GM21825 (cell line): ENCODE results near the gene HS6ST3.

Experiments
- ATAC-seq: cut with Tn5 transposase; IDR thresholded peaks from one replicate; pipeline ENCODE4 v1.9.1; 2021; ENCODE audit warnings: mild to moderate bottlenecking, moderate library complexity; ENCODE audit not compliant: unreplicated experiment

HS6ST3 gene

DNA sequence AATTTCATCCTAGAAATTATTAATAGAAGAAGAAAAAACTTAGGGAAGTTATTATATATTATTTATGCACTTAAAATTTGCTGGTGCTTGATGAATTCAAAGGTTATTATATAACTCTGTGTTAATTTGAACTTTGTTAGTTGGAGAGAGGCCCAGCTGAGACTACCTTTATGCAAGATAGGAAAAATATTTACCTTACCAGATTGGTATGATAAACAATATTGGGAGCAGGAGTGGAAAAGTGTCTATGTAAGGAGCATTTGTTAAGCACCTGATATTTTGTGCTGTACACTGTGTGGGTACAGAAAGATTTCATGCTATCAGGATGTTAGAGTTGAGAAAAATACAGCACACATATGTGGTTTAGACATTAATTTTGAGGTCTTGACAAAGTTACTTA is 547.1 kb downstream of the HS6ST3 start:
- ATAC-seq = no peak

DNA sequence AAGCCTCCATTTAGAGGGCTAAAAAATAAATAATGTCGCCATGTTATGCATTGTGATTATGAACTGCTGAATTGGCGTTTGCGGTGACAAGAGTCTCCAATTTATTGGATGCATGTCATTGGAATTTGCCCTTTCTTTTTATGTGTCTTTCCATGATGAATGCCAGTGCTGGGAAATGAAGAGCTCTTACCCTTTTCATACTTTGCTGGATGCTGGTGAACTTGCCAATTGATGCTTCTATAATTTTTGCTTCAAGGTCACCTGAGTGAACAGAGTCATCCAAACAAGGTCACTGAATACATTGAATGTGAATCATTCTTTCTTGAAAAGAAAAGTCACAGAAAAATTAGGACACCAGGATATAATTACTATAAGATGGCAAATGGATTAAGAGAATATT is 556.2 kb downstream of the HS6ST3 start:
- ATAC-seq = no peak

DNA sequence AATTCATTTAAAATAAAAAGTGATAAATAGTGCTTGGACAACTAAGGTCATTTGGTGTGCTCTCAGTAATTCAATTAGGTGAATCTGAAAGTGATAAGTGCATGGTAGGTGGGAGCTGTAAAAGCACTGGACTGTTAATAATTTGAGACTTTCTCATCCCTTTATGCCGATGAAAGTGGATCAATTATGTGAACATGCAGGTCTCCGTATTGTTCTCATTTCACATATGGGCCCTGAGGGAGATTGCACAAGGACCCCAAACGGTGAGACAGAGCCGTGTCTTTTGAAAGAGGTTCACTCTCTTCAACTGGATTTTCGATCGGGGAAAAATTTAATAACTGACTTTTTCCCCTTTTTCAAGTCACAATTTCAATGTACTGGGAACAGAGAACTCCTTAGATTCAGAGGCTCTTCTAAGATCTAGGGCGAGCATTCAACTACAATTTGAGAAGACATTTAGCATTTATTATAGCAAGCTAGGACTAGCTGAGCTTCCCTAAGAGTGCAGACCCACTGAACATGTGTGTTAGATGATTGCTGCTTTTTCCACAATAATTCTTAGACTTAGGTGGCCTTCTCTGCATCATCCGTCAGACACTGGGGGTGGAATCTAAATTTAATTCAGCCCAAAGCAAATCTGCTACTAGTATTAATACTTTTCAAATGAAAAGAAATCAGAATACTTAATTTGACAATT is 556.8 kb downstream of the HS6ST3 start:
- no peak for ATAC-seq

DNA sequence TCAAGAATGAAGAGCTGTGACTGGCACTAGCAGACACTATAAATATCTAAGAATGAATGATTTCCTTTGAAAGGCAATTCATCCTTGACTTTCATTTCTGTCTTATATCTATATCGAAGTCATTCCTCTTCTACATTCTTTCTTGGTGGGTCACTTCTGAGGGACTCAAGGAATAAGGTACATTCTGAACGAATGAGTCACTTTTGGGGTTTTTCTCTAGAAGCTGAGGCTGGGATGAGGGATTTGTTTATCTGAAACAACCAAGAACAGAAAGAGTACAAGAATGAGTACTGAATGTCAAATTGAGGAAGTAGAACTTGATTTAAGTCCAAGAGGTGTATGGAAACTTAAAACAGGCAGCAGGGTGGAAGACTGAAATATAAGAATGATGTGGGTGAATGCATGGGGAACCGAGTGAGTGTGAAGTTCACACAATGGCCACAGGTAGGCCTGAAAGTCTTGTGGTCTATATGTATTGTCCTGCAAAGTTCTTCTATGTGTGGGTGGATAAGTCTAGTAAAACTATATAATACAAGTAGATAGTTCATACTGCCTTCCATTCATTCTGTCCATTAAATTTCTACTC is 560.5 kb downstream of the HS6ST3 start:
- ATAC-seq = peak; percentile 81

DNA sequence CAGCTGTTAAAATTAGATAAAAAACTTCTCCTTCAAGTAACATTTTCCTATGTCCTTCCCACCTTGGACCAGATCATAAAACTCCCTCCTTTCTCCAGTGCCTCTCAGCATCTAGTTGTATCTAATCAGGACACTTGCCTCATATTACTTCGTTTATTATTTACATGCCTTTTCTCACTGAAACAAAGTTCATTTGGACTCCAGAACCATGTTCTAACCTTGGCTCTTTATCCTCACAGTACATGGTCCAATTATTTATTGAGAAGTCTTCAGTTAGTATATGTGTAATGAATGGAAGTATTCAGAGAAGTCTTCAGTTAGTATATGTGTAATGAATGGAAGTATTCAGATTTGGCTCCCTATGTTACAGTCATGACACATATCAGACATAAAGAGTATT is 561.7 kb downstream of the HS6ST3 start:
- ATAC-seq = no peak

DNA sequence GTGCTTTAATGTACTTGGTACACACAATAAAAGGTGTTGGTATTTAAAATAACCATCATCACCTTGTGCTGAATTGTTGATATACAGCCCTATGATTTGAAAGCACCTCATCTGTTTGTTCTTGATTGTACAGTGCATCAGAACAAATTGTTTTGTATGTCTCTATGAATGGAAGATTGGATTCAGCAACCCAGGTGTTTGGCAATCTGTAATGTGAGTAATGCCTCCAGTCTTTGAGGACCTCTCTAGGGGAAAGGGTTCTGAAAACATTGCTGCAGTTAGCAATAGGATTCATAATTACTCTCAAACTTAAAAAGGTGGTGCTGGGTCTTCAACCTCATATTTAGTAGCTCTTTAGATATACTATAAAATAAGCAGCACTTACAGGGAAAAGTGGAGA is 562.6 kb downstream of the HS6ST3 start:
- ATAC-seq = no peak

DNA sequence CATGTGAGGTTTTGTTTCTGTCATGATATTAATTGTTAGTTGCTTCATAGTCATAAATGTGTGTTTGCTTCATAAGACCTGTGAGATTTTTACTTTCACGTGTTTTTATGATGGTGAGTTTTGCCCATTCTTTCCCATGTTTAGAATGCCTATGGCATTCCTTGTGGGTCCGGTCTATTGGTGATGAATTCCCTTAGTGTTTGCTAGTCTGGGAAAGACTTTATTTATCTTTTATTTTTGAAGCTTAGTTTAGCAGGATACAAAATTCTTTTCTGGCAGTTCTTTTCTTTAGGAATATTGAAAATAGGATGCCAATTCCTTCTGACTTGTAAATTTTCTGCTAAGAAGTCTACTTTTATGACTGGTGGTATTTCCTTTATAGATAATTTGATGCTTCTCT is 571.7 kb downstream of the HS6ST3 start:
- no peak for ATAC-seq

DNA sequence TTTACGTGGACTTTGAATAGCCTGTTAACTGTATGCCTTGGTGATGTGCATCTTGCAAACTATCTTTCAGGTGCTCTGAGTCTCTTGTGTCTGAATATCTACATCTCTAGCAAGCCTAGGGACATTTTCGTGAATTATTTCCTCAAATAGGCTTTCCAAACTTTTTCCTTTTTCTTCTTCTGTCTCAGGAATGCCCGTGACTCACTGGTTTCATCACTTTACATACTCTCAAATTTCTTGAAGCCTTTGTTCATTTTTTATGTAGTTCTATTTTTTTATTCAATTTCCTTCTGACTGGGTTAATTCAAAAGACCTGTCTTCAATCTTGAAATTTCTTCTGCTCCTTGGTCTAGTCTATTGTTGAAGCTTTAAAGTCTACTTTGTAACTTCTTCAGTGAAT is 572.1 kb downstream of the HS6ST3 start:
- ATAC-seq = no peak

DNA sequence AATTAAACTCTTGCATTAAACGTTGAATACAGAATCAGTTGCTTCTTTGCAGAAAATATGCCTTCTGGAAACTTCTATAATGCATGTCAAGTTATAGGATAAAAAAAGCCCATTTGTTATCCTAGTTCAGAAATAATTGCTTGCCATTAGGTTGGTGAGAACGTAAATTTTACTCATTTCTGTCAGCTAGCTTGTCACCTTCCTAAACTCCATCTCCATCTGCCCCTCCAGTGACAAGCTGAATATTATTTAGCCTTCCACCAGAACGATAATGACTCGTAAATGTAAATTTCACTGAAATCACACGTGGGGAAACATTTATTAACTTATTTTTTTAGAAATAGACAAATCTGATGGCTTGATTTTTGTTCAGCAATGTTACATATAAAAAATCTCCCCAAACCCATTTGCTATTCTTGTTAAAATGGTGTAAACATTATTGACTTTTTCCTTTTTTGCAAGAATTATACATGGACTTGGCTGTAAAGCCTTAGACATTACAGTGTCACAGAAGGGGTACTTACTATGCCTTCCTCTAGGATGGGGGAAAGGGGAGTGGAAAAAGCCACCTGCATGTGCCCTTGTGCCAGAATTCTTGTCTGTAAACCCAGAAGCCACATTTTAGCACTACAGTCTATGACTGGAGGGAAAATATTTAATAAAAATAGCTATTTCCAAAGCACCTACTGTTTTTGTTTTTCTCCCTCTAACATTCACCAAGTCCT is 577.5 kb downstream of the HS6ST3 start:
- no peak for ATAC-seq

DNA sequence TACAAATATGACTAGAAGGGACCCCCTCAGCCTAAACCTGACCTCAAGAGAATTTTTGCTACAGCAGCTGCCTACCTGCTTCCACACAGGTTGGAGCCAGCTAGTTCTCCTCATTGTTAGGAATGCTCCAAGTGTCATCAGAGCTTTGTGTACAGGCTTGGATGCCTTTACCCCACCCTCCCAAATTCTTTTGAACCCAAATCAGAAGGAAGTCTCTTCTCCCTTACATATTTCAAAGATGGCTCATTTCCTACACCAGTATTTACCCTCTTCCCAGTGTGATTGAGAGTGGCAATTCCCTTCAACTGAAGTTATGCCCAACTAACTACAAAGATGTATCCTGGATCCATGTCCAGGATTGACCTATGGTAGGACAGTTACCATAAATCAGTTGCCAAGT is 581.2 kb downstream of the HS6ST3 start:
- no peak for ATAC-seq

DNA sequence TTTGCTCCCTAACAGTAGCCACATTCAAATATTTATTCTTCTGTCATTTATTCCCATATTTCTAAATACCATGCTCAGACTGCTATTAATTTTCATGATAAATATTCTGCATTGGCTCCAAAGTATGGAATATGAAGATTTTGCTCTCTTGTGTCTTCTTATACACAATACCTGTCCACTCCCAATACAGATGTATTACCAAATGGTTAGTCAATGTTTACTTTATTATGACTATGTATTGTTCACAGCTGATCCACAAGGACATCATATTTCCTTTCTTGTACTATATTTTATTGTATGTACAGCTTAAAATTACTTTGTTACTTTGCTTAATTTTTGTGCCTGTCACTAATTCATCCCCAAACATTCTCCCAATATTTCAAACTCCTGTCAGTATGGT is 582.1 kb downstream of the HS6ST3 start:
- ATAC-seq = no peak

DNA sequence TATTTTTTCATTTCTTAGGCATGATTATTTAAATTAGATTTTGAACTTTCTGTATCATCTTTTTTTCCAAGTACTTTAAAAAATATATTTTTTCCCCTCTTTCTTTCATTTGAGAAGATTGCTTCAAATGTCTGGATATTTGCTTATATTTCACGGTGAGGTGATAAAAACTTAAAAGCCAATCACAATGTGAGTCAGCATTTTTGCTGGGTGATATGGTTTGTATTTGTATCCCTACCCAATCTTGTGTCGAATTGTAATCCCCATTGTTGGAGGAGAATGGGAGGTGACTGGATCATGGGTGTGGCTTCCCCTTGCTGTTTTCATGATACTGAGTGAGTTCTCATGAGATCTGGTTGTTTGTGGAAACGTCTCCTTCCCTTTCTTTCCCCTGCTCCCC is 583.9 kb downstream of the HS6ST3 start:
- no peak for ATAC-seq

DNA sequence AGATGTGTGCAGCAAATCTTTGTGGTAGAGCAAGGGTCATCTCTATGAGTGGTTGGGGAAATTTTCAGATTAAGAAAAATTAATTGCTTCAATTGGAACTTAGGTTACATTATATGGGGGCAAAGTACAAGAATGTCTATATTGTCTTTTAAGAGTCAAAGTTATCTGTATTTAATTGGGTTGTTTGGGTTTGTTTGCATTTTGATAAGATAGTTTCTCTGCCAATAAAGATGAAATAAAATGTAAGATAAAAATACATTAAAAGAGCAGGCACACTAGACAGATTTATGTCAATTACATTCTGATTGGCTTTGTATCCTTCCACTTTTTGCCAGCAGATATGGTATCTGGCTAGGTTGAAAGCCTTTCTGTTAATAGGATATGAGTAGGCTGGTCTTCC is 587.1 kb downstream of the HS6ST3 start:
- no peak for ATAC-seq

DNA sequence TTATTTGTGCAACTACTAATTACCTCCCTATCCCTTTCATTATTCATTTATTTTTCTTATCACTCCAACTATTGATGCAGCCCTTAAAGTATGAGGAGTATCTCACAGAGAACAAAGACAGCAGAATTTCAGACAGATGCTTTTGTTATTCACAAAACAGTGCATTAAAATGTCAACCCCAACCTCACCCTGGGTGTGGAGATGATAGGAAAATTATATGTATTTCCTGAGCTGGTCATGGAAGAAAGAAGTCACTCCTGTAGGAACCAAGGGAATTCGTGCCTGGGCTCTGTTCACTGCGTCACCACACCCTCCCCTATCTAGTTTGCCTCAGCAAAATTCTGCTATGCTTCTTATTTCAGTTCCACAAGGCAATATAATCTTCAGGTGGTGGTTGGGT is 588.9 kb downstream of the HS6ST3 start:
- ATAC-seq = no peak

DNA sequence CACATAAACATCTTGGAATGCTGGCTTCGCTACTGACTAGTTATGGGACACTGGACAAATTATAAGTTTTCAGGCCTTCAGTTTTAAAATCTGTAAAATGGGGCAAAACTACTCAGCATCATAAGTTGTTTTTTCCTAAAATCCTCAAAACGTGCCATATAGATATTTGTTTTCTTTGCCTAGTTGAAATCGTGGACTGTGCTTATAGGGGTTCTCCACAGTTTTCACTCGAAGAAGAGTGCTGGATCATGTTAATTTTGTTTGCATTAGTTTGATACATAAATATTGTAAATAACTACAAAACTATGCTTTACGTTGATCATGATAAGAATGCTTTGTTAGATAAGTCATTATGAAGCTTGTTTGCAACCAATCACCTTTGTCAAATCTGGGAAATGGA is 591.0 kb downstream of the HS6ST3 start:
- ATAC-seq = no peak

DNA sequence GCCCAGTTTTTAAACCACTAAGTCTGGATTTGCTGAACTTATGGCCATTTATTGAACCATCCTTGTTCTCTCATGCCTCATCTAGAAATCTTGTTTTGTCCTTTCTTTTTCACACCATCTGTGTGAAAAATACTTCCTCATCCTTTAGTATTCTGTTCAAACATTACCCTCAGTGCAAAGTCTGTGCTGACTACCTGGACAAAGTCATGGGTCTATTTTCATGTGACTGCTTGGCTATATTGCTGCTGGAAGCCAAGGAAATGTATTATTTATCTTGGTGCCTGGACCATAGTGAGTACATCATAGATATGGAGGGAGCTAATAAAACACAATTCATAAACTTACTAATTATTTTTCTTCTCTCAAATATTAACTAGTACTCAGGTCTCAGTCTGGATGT is 591.9 kb downstream of the HS6ST3 start:
- ATAC-seq = no peak

DNA sequence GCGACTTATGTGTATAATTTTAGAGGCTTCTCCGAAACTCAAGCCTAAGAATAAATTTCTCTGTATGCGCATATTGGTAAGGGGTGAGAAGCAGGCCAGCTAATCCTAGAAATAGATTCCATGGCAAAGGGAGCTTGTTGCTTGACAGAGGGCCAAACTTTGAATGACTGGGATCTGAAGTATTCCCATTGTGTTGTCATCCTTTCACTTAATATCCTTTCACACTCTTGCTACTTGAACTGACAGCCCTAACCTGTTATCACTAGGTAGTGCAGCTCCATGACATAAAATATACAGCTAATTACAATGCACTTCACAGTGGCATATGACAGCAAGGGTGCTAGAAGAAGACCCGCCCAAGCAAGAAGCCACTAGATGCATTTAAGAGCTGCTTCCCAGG is 594.6 kb downstream of the HS6ST3 start:
- no peak for ATAC-seq

DNA sequence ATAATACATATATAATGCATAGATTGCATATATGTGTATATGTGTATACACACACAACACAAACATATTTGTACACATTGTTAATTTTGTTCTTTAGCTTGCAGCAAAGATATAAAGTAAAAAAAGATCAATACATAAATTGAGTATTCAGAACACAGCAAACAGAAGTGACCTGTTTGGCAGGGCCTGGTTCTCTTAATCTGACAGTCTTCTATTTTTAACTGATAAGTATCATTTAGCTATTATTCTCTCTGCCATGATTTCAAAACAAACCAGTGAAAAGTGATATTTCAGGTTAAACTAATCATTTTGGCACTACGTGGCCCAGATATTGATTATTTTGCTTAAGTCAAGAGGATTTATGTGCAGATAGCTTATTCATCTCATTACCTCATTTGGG is 595.0 kb downstream of the HS6ST3 start:
- ATAC-seq = no peak

DNA sequence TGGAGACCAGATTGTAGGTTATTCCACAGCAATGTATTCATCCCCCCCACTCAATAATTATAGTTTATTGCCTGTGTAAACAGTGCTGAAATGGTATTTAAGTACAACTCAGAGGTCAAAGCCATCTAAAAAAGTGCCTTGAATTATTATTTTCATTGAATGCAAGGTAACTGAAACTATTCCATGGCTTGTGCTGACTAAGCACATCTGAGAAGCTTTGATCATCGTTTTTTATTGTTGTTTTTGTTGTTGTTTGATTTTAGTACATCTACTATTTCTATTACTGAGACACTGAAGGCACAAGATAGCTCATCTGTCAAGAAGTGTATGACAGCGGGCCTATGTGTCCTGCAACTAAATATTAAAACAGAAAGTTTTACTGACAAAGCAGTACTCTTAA is 596.4 kb downstream of the HS6ST3 start:
- no peak for ATAC-seq

DNA sequence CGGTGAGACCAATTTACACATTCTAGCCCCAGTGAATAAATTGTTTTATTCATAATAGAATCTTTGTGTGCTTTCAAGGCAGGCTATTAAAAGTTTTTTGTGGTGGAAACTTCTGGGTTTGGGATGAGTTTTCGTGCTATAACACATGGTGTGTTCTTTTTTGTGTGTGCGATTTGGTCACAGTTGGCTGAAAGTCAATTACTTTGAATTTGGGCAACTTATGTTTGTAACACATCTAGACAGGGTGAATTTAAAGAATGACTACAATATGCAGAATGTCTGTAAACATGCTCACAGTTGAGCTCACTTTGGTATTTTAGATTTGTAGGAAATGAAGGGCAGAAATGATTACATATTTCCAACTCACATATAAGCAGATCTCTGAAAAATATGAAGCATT is 597.3 kb downstream of the HS6ST3 start:
- ATAC-seq = no peak

DNA sequence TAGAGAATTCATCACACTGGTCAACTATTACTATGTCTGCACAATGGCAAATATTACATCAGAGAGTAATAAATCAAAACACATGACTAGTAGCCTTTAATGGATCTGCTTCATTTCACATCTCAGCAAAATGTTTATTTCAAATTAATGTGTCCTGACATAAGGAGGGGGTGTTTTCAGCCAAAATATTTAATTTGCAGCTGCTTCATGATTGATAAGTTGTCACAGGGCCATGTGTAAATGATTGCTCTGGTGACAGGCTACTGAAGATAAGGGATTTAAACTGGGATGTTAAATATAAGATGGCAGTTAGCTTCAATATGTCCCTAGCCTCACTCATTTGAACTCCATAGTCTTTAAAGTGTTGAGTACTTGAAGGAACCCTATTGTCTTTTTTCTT is 601.1 kb downstream of the HS6ST3 start:
- no peak for ATAC-seq

DNA sequence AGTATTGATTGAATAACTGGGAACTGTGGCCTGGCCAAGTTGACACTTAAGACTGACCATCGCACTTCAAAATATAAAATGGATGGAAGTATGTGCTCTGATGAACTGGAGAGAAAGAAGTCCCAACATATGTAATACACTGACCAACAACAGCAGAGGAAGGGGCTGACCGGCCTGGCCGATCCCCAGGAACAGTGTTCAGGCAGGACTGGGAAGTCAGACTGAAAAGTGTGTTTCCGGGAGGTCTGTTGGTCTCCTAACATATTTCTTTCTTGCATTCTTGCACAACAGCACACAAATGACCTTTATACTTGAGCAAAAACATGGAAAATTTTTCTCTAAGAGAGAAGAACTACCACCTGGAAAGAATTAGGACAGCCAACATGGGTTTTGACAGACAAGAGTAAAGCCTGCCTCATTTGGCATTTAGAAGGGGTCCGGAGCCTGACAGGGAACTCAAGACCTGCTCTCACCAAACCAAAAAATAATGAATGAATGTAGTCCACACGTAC is 606.5 kb downstream of the HS6ST3 start:
- ATAC-seq = no peak
